RWPE2 (cell line): ENCODE measurements around the gene DLG2.

Experiments
- ATAC-seq: fragments of 200-7000 bp; cut with Tn5 transposase; 3 replicates; pipeline ENCODE4 v1.9.1; 2021; ENCODE audit warnings: low read depth
- DNase-seq: peaks from one replicate; pipeline ENCODE4 v3.0.0-alpha.2; 2020; ENCODE audit warnings: low spot score
- H3K27ac ChIP-seq: fragments of 450-650 bp; 2 replicates; pipeline ENCODE4 v1.5.1; 2017; ENCODE audit warnings: mild to moderate bottlenecking; ENCODE audit not compliant: poor library complexity, severe bottlenecking
- H3K27me3 ChIP-seq: fragments of 250-450 bp; sonication (Bioruptor Pico); 2 replicates; pipeline ENCODE4 v1.5.1; 2021; ENCODE audit warnings: mild to moderate bottlenecking, moderate library complexity; ENCODE audit not compliant: insufficient read depth, poor library complexity, severe bottlenecking
- H3K36me3 ChIP-seq: fragments of 250-450 bp; sonication (Bioruptor Pico); 2 replicates; pipeline ENCODE4 v1.5.1; 2020; ENCODE audit warnings: low read depth, mild to moderate bottlenecking, moderate library complexity
- H3K4me1 ChIP-seq: fragments of 250-450 bp; sonication (Bioruptor Pico); 2 replicates; pipeline ENCODE4 v1.5.1; 2021; ENCODE audit warnings: mild to moderate bottlenecking, moderate library complexity; ENCODE audit not compliant: insufficient read depth, poor library complexity, severe bottlenecking
- H3K4me3 ChIP-seq: fragments of 250-450 bp; sonication (Bioruptor Pico); 2 replicates; pipeline ENCODE4 v1.5.1; 2021; ENCODE audit warnings: mild to moderate bottlenecking, moderate library complexity; ENCODE audit not compliant: severe bottlenecking
- H3K9me3 ChIP-seq: fragments of 250-450 bp; sonication (Bioruptor Pico); 2 replicates; pipeline ENCODE4 v1.5.1; 2021; ENCODE audit warnings: mild to moderate bottlenecking, moderate library complexity; ENCODE audit not compliant: severe bottlenecking
- CTCF ChIP-seq: fragments of 450-650 bp; IDR thresholded peaks from one replicate; pipeline ENCODE4 v1.5.1; 2017; ENCODE audit warnings: mild to moderate bottlenecking, moderate library complexity; ENCODE audit not compliant: poor library complexity, severe bottlenecking

Gene DLG2

GRCh38 chr11:84022201-84022600, 1604.9 kb downstream of the DLG2 start:
- Histone ChIP-seq H3K4me3 (no peak overlapping the region), H3K9me3 (no peaks in the 10 kb centered on the region), H3K27me3 (no peaks in the 10 kb centered on the region), H3K27ac (no peak overlapping the region), H3K36me3 (no peaks in the 10 kb centered on the region), H3K4me1 (no peaks in the 10 kb centered on the region)
- TF ChIP-seq CTCF, result no peak
- ATAC-seq (no peak), DNase-seq (no peak)

- no peak for DNase-seq
- ATAC-seq, result no peak
Observed at GRCh38 chr11:84021291-84021690, 1605.9 kb downstream of the DLG2 start.

GRCh38 chr11:84019571-84020194, 1607.5 kb downstream of the DLG2 start:
- peak; percentile 59; the same call in 2 of the 3 replicates for ATAC-seq
- no peaks in the 10 kb centered on the region for H3K9me3 ChIP-seq
- no peak for DNase-seq
- H3K27me3 ChIP-seq, result no peaks in the 10 kb centered on the region
- no peak overlapping the region for H3K4me3 ChIP-seq
- no peaks in the 10 kb centered on the region for H3K36me3 ChIP-seq
- H3K27ac ChIP-seq, result no peak overlapping the region
- H3K4me1 ChIP-seq, result no peaks in the 10 kb centered on the region
- no peak for TF ChIP-seq CTCF

More at GRCh38 chr11:84021291-84021690, 1605.9 kb downstream of the DLG2 start:
- Histone ChIP-seq H3K27me3 (no peaks in the 10 kb centered on the region), H3K9me3 (no peaks in the 10 kb centered on the region), H3K4me3 (no peak overlapping the region), H3K4me1 (no peaks in the 10 kb centered on the region), H3K36me3 (no peaks in the 10 kb centered on the region), H3K27ac (no peak overlapping the region)
- TF ChIP-seq CTCF, result no peak

- TF ChIP-seq CTCF, result no peak
- H3K4me3 ChIP-seq, result no peak overlapping the region
- no peaks in the 10 kb centered on the region for H3K4me1 ChIP-seq
- no peaks in the 10 kb centered on the region for H3K9me3 ChIP-seq
- ATAC-seq, result no peak
- no peak for DNase-seq
- H3K27me3 ChIP-seq, result no peaks in the 10 kb centered on the region
- no peaks in the 10 kb centered on the region for H3K36me3 ChIP-seq
- H3K27ac ChIP-seq, result no peak overlapping the region
Observed at GRCh38 chr11:84014539-84014938, 1612.6 kb downstream of the DLG2 start.

GRCh38 chr11:84012171-84012826, 1614.8 kb downstream of the DLG2 start:
- ATAC-seq, result no peak

More at GRCh38 chr11:84012171-84012826, 1614.8 kb downstream of the DLG2 start:
- no peaks in the 10 kb centered on the region for H3K4me1 ChIP-seq
- DNase-seq, result no peak
- no peak overlapping the region for H3K4me3 ChIP-seq
- TF ChIP-seq CTCF, result no peak
- H3K27ac ChIP-seq, result no peak overlapping the region
- H3K36me3 ChIP-seq, result no peaks in the 10 kb centered on the region
- no peaks in the 10 kb centered on the region for H3K27me3 ChIP-seq
- H3K9me3 ChIP-seq, result no peaks in the 10 kb centered on the region
